Subcutaneous abdominal adipose tissue (tissue), 5 donors: ENCODE results near the gene FAM3B.

Experiments
- H3K27ac ChIP-seq: one replicate; pipeline ENCODE4 v1.7.0; 2013; ENCODE audit warnings: low read depth, mild to moderate bottlenecking, inconsistent platforms, low read length, moderate library complexity
- H3K27me3 ChIP-seq, 5 donors: one replicate each; pipeline ENCODE4 v1.7.0; 2013; ENCODE audit warnings: low read length in 5 of 5, inconsistent platforms in 1 of 5; ENCODE audit not compliant: control insufficient read depth in 5 of 5, insufficient read depth in 4 of 5
- H3K36me3 ChIP-seq, 5 donors: one replicate each; pipeline ENCODE4 v1.7.0; 2013; ENCODE audit warnings: low read length in 5 of 5; ENCODE audit not compliant: control insufficient read depth in 5 of 5, insufficient read depth in 5 of 5
- H3K4me1 ChIP-seq, 5 donors: one replicate each; pipeline ENCODE4 v1.7.0; 2013; ENCODE audit warnings: low read length in 5 of 5, mild to moderate bottlenecking in 3 of 5, moderate library complexity in 1 of 5; ENCODE audit not compliant: control insufficient read depth in 5 of 5, insufficient read depth in 5 of 5
- H3K4me3 ChIP-seq, 5 donors: one replicate each; pipeline ENCODE4 v1.7.0; 2013; ENCODE audit warnings: low read length in 5 of 5, low read depth in 1 of 5
- H3K9ac ChIP-seq, 5 donors: one replicate each; pipeline ENCODE4 v1.7.0; 2013; ENCODE audit warnings: low read length in 5 of 5, mild to moderate bottlenecking in 4 of 5, moderate library complexity in 3 of 5
- H3K9me3 ChIP-seq, 5 donors: one replicate each; pipeline ENCODE4 v1.7.0; 2013; ENCODE audit warnings: low read length in 5 of 5; ENCODE audit not compliant: control insufficient read depth in 5 of 5
- donor health status: healthy.
- donor health status: healthy.
- donor health status: healthy.
- donor health status: healthy.
- donor health status: healthy.

Gene FAM3B

GRCh38 chr21:41403966-41404365, 87.4 kb downstream of the FAM3B start:
- Histone ChIP-seq H3K4me3 (no peak overlapping the region), H3K36me3 (peaks cover 0 to 78% (median 64%) of the 10 kb centered on the region in 5 donors), H3K27me3 (no peaks in the 10 kb centered on the region), H3K9ac (no peak overlapping the region), H3K9me3 (no peaks in the 10 kb centered on the region), H3K4me1 (no peaks in the 10 kb centered on the region), H3K27ac (no peak overlapping the region)

GRCh38 chr21:41405321-41405720, 88.7 kb downstream of the FAM3B start:
- Histone ChIP-seq H3K4me3 (no peak overlapping the region), H3K27me3 (no peaks in the 10 kb centered on the region), H3K27ac (no peak overlapping the region), H3K4me1 (peaks cover 0 to under 1% (median 0%) of the 10 kb centered on the region in 5 donors), H3K9me3 (no peaks in the 10 kb centered on the region), H3K36me3 (peaks cover 0 to 67% (median 55%) of the 10 kb centered on the region in 5 donors), H3K9ac (no peak overlapping the region)

GRCh38 chr21:41406340-41406739, 89.7 kb downstream of the FAM3B start:
- peaks cover 0 to 62% (median 53%) of the 10 kb centered on the region in 5 donors for H3K36me3 ChIP-seq
- no peaks in the 10 kb centered on the region for H3K9me3 ChIP-seq
- H3K27ac ChIP-seq, result no peak overlapping the region
- no peak overlapping the region for H3K4me3 ChIP-seq
- H3K27me3 ChIP-seq, result no peaks in the 10 kb centered on the region
- no peak overlapping the region for H3K9ac ChIP-seq
- peaks cover 0 to 10% (median 7%) of the 10 kb centered on the region in 5 donors for H3K4me1 ChIP-seq
